ENCODE results near the gene FARSB.

- TF ChIP-seq CTCF (IDR thresholded peaks at IDR 0.05; ENCODE audit: low read depth, low read length) (no peak), EZH2phosphoT487 (IDR thresholded peaks at IDR 0.05; ENCODE audit: low read depth) (no peak)
Measured at GRCh38 chr2:222703886-222704285, 48.0 kb upstream of the FARSB start.
